ENCODE data around the gene TBC1D21.
"Not testable (repeated sequence)": the region's sequence is repeated elsewhere in the genome, so short reads cannot be mapped to it uniquely, and the experiment has no call there.

Gene TBC1D21

GRCh38 chr15:73936181-73936580 is 62.8 kb downstream of the TBC1D21 start:
- H3K4me1 ChIP-seq: peaks cover 6 to 79% (median 51%) of the 10 kb centered on the region in 4 donors
- peak; percentile 57 to 85 for DNase-seq

GRCh38 chr15:73936588-73937290 is 63.4 kb downstream of the TBC1D21 start:
- peaks cover 6 to 79% (median 52%) of the 10 kb centered on the region in 4 donors for H3K4me1 ChIP-seq
- no peak overlapping the region for H3K4me3 ChIP-seq
- TF ChIP-seq CTCF (IDR thresholded peaks at IDR 0.05): no peak
- intact Hi-C loops (cut with DNase I; ENCODE audit: low total_unique reads): no loop called here
- no peaks in the 10 kb centered on the region for H3K36me3 ChIP-seq
- H3K27me3 ChIP-seq: no peaks in the 10 kb centered on the region
- peak overlapping the region; percentile 75 to 80 for H3K27ac ChIP-seq
- no peak for DNase-seq
- no peaks in the 10 kb centered on the region for H3K9me3 ChIP-seq

More at GRCh38 chr15:73936181-73936580, 62.8 kb downstream of the TBC1D21 start:
- Histone ChIP-seq H3K4me3 (no peak overlapping the region), H3K27me3 (no peaks in the 10 kb centered on the region), H3K36me3 (no peaks in the 10 kb centered on the region), H3K27ac (peak overlapping the region; percentile 75 to 80), H3K9me3 (no peaks in the 10 kb centered on the region)
- intact Hi-C loops (cut with DNase I; ENCODE audit: low total_unique reads): no loop called here
- TF ChIP-seq CTCF (IDR thresholded peaks at IDR 0.05): peak; percentile 22 to 24

- no peak for TF ChIP-seq CTCF (IDR thresholded peaks at IDR 0.05)
- DNase-seq: peak in 1 of 2 donors; percentile 55
- H3K36me3 ChIP-seq: no peaks in the 10 kb centered on the region
- H3K9me3 ChIP-seq: no peaks in the 10 kb centered on the region
- peaks cover 6 to 80% (median 57%) of the 10 kb centered on the region in 4 donors for H3K4me1 ChIP-seq
- H3K4me3 ChIP-seq: no peak overlapping the region
- H3K27me3 ChIP-seq: no peaks in the 10 kb centered on the region
- intact Hi-C loops (cut with DNase I; ENCODE audit: low total_unique reads): no loop called here
- H3K27ac ChIP-seq: peak overlapping the region; percentile 75 to 80
Observed at GRCh38 chr15:73937296-73937695, 63.9 kb downstream of the TBC1D21 start.

GRCh38 chr15:73937726-73938125 is 64.4 kb downstream of the TBC1D21 start:
- peak overlapping the region; percentile 75 to 80 for H3K27ac ChIP-seq
- no peak for TF ChIP-seq CTCF (IDR thresholded peaks at IDR 0.05)
- H3K4me3 ChIP-seq: no peak overlapping the region
- H3K4me1 ChIP-seq: peaks cover 6 to 80% (median 62%) of the 10 kb centered on the region in 4 donors
- no peaks in the 10 kb centered on the region for H3K27me3 ChIP-seq
- no peaks in the 10 kb centered on the region for H3K9me3 ChIP-seq
- no peaks in the 10 kb centered on the region for H3K36me3 ChIP-seq
- peak in 1 of 2 donors; percentile 46 for DNase-seq
- intact Hi-C loops (cut with DNase I; ENCODE audit: low total_unique reads): no loop called here

- H3K4me3 ChIP-seq; H3K27me3 ChIP-seq; H3K36me3 ChIP-seq; intact Hi-C loops (cut with DNase I; ENCODE audit: low total_unique reads); H3K9me3 ChIP-seq: not testable (repeated sequence)
- H3K4me1 ChIP-seq: peaks cover 6 to 85% (median 67%) of the 10 kb centered on the region in 4 donors
- DNase-seq: peak in 1 of 2 donors; percentile 55
- H3K27ac ChIP-seq: peak overlapping the region in 1 of 2 donors; percentile 72
Observed at GRCh38 chr15:73938516-73938915, 65.2 kb downstream of the TBC1D21 start.
